Sciatic nerve (tissue), 2 donors: ENCODE results near the gene SIK2. TPM values are rescaled to one million over a fixed set of nuclear protein-coding genes. Genes with fewer than 3 reads are reported as not detected.
"Not testable (repeated sequence)": the region's sequence is repeated elsewhere in the genome, so short reads cannot be mapped to it uniquely, and the experiment has no call there.

Source experiments
- ATAC-seq: fragments of 200-7000 bp; cut with Tn5 transposase; one replicate; pipeline ENCODE4 v1.9.1; 2020; ENCODE audit warnings: mild to moderate bottlenecking, moderate library complexity
- DNase-seq: peaks from one replicate; pipeline ENCODE4 v3.0.0-alpha.2; 2020; ENCODE audit warnings: low spot score
- intact Hi-C: fragments of 100-400 bp; cut with DNase I; formaldehyde crosslinking; loops from one replicate; pipeline ENCODE4 v1.14.2; 2022
- total RNA-seq: library from RNA; stranded (reverse); fragmentation: NEBNext Ultra II Directional; extraction: Animal tissue kit (Norgen Biotek cat#: 25700); gene quantifications from one replicate; pipeline ENCODE4 v1.2.1, GENCODE V29; 2021
- donor health status: DM: no; HTN: no; CAD: no.
- donor health status: DM: no; HTN: no; CAD: no.

SIK2 gene
- total RNA-seq, 1 donor from 2014 or later, result 28.3 TPM

GRCh38 chr11:111714522-111714921, 112.3 kb downstream of the SIK2 start:
- ATAC-seq (no peak), DNase-seq (no peak)
- intact Hi-C loops, result no loop called here

DNA sequence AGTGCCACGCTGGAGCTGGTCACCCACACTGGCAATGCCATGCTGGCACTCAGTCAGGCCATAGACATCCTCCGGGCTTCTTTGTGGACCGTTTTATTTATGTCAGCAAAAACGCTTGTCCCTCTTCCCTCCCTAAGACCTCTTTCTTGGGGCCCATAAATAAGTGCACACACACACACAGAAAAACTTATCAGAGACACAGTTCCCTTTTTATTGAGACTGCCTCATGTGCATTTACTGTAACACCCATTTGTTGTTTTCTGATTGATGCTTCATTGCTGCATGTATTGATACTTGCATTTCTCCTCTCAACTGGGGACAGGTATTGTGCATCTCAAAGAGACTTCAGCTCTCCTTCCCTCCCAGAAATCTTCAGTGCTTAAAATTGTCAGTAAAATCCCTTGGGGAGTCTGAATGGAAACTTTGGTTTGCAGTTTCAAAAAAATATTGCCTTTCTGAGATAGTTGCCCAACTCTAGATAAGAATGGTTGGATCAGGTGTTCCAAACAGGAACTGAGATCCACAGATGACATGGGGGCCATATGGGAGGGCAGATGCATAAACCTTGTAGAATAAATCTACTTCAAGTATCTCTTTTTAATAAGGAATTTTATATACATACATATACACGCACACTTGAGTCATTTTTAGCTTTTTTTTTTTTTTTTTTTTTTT, 113.0 kb downstream of the SIK2 start:
- intact Hi-C loops, result no loop called here
- DNase-seq, result no peak
- no peak for ATAC-seq

DNA sequence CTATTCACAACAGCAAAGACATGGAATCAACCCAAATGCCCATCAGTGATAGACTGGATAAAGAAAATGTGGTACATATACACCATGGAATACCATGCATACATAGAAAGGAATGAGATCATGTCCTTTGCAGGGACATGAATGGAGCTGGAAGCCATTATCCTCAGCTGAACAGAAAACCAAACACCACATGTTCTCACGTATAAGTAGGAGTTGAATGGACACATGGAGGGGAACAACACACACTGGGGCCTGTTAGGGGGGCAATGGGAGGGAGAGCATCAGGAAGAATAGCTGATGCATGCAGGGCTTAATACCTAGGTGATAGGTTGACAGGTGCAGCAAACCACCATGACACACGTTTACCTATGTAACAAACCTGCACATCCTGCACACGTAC, 115.4 kb downstream of the SIK2 start:
- DNase-seq, intact Hi-C loops, ATAC-seq: not testable (repeated sequence)

- intact Hi-C loops, result no loop called here
- no peak for ATAC-seq
- no peak for DNase-seq
These were observed 116.2 kb downstream of the SIK2 start for GRCh38 chr11:111718436-111718835.

GRCh38 chr11:111718859-111719258, 116.6 kb downstream of the SIK2 start:
- ATAC-seq (no peak), DNase-seq (no peak)
- intact Hi-C loops, result no loop called here

DNA sequence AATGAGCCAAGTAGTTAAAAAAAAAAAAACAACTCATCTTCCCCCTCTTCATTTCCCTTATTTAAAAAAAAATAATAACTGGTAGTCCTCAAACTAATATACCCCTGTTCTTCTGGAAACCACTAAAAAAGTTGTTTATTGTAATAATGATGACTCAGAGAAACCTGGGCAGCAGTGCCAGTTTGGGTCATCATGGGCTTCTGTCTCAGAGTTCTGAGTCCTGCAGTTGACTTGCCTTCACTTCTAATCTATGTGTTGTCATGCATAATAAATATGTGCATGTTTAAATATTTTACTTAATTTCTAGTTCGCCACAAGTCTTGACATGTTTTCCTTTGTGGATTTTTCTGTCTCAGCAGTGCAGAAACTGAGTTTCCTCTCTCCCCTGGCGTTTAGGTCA, 117.1 kb downstream of the SIK2 start:
- ATAC-seq (no peak), DNase-seq (no peak)
- intact Hi-C loops, result no loop called here

DNA sequence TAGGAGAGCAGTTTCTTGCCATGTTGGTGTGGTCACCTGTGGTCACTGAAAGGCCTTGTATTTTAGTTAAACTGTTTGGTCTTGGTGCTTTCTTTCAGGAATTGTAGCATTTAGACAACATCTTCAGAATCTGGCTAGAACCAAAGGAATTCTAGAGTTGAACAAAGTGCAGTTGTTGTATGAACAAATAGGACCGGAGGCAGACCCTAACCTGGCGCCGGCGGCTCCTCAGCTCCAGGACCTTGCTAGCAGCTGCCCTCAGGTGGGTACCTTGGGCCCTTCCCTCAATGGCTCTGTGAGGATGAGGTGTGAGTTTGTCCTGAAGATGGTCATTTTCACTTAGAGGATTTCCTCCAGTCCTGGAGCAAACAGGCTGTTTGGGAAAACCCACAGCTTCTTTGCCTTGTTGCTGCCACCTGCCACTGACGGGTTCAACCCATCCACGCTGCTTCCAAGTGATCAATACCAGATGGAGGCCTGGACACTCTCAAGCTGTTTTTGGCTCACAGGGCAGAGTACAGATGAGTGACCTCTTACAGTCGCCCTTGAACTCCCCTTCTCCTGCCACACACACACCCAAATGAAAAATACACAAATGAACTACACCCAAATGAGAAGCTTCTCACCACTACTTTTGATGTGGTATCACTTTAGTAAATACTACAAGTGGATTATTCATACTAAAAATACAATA, 118.7 kb downstream of the SIK2 start:
- ATAC-seq (peak; percentile 32), DNase-seq (no peak)
- intact Hi-C loops, result no loop called here

DNA sequence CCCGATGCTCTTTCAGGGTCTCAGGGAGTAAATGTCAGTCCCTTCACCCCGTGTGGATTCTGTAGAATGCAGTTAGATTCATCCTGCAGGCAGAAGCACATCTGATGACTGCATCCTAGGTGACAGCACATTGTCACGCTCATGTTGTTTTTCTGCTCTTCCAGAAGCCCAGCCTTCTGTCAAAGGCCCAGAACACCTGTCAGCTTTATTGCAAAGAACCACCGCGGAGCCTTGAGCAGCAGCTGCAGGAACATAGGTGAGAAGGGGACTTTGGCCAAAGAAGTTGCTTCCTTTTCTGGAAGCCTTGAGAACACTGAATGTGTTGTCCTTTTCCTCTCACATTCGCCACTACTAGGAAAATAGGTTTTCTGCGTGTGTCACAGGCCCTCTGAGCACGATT, 120.3 kb downstream of the SIK2 start:
- intact Hi-C loops, result no loop called here
- ATAC-seq (no peak), DNase-seq (no peak)

- DNase-seq (no peak), ATAC-seq (no peak)
- intact Hi-C loops, result no loop called here
These were observed 121.3 kb downstream of the SIK2 start for GRCh38 chr11:111723595-111723994.

DNA sequence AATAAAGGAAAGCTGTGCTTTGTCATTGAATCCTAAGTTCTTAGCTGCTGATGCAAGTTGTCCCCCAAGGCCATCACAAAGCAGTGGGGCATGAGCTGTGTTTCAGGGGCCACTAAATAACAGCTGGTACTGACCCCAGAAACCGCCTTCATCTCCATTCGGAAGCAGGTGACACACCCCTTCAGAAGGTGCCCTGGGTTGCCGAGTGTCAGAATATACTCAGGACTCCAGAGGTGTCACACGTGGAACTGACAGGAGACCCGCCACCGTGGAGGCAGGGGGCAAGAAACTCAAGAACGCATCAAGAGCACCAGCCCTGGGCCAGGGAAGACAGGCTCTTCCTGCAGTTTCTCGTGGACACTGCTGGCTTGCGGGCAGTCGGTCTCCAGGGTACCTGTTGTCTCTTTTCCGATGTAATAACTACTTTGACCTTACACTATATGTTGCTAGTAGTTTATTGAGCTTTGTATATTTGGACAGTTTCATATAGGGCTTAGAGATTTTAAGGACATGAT, 122.4 kb downstream of the SIK2 start:
- no peak for ATAC-seq
- intact Hi-C loops, result no loop called here
- no peak for DNase-seq

DNA sequence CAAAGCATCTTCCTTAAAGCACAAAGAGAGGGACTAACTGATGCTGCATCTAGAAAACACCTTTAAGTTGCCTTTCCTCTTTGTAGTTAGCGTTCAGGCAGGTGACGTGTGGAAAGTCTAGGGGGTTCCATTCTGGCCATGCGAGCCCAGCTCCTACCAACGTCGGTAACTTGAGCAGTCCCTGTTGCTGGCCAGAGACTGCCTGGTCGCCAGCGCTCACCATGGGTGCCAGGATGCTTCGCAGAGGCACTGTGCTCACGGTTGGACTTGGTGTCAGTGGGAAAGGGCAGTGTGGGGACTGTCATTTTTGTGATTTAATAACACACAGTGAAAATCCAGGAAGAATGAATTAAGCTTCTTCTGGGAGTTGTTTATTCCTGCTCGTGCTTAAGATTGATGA, 123.4 kb downstream of the SIK2 start:
- no peak for DNase-seq
- ATAC-seq, result no peak
- intact Hi-C loops, result no loop called here

- intact Hi-C loops, result no loop called here
- ATAC-seq, result no peak
- DNase-seq, result no peak
These were observed 124.1 kb downstream of the SIK2 start for GRCh38 chr11:111726301-111726713.

GRCh38 chr11:111727431-111727830, 125.2 kb downstream of the SIK2 start:
- ATAC-seq (no peak), DNase-seq (no peak)
- intact Hi-C loops, result no loop called here

DNA sequence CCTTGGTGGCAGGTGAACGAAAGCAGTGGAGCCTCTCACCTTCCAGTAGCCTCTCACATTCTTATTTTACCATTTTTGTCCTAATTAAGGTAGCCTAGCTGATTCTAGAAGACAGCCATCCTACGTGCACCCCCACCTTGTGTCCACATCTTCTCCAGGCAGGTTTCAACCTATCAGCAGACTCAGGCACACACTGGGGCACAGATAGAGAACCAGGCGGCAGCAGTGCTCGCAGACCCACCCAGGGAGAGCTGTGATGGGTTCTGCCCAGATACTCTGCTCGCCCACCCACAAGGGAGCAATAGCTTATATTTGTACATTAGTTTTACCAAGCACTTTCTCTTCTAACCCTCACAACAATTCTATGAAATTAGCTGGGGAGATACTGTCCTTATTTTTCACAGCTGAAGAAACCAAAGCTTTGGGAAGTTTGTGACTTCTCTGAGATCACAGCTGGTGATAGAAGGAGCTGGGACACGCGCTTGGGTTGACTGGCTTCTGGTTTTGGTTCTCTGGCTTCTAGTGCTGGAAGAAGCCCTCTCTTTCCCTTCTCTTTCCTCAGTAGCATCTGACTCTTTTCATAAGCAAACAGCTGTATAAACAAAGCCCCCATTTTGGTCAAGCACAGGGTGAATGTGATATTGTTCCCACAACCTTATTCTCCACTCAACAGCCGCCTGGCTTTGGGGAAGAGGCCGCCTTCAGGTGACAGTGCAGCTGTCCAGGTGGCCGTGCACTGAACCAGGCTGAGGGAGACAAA, 127.0 kb downstream of the SIK2 start:
- DNase-seq (no peak), ATAC-seq (peak; percentile 45)
- intact Hi-C loops, result no loop called here

DNA sequence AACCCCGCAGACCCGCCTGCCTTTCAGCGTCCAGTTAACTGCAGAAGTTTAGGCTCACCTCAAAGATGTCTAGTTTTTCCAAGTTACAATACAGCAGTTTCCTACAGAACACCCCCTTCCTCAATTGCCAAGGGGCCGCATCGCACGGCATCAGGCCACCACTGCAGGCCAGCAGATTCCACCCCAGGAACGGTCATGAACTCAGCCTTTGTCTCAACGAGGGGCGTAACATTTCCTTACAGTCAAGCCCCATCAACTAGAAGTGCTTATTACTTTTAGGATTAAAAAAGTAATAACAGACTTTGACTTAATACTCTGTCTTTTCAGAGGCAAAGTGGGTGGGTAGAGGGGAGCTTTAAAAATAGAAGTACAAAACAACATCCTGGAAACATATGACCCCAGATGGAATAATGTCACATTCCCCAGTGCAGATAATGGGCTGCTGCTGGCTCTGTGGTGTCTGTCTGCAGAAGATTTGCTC, 127.6 kb downstream of the SIK2 start:
- ATAC-seq (no peak), DNase-seq (no peak)
- intact Hi-C loops, result no loop called here

- no peak for ATAC-seq
- DNase-seq, result no peak
- intact Hi-C loops, result no loop called here
These were observed 128.8 kb downstream of the SIK2 start for GRCh38 chr11:111730871-111731591.

DNA sequence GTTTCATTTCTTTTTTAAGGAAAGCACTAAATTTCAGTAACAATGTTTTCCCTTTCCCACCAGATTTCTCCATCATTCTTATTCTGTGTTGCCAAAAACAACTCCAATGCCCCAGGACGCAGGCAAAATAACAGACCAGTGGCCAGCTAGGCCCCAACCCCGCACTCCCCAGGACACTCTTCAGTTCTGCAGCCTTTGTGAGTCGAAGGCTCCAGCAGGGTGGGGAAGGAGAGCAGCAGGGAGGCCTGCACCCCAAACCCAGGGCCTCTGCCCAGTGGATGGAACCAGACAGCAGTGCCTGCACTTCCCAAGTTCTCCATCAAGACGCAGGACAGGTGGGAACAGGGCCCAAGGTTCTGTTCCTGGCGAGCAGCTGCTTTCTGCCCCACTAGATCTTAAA, 129.6 kb downstream of the SIK2 start:
- intact Hi-C loops, result no loop called here
- DNase-seq (no peak), ATAC-seq (no peak)

GRCh38 chr11:111733016-111733415, 130.8 kb downstream of the SIK2 start:
- ATAC-seq (no peak), DNase-seq (peak; percentile 73)
- intact Hi-C loops, result no loop called here

DNA sequence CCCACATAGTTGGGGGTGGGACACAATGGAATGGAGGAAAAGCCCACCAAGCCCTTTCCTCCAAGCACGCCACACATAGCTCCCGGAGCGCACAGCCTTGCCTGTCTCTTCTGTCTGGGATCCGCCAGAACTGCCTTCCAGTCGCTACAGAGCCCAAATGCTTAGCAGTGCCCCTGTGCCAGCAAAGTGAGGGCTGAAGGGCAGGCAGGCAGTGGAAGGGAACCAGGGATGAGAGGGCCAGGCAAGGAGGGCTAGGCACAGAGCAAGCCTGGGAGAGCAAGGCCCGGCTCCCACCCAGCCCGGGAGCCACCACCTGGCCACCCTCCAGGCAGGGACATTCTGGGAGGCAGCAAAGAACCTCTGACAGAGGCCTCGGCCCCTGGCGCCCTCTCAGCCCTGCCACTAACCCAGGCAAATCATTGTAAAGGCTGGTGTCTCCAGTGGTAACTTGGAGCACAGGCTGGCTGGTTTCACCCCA, 131.4 kb downstream of the SIK2 start:
- DNase-seq (no peak), ATAC-seq (no peak)
- intact Hi-C loops, result no loop called here
